Prostate gland (tissue), 2 donors: ENCODE data around the gene RALGDS.

Experiments used
- CTCF ChIP-seq, 4 experiments: fragments of 200-600 bp in 2 of 4; fragments of 450-650 bp in 2 of 4; sonication (generic) in 2 of 4; IDR thresholded peaks; 1 replicate in 3 of 4; 2 replicates in 1 of 4; pipeline ENCODE4 v1.5.1; 2016 to 2019; ENCODE audit warnings: antibody characterized with exemption in 4 of 4, mild to moderate bottlenecking in 2 of 4, moderate library complexity in 2 of 4
- POLR2A ChIP-seq: fragments of 450-650 bp; IDR thresholded peaks from one replicate; pipeline ENCODE4 v1.6.1; 2016; ENCODE audit warnings: antibody characterized with exemption, mild to moderate bottlenecking
- POLR2AphosphoS5 ChIP-seq: sonication (generic); formaldehyde crosslinking; IDR thresholded peaks from one replicate; pipeline ENCODE4 v1.6.1; 2017; ENCODE audit warnings: antibody characterized with exemption

- TF ChIP-seq CTCF (IDR thresholded peaks at IDR 0.05) (no peak), POLR2A (no peak), POLR2AphosphoS5 (no peak)
Measured at GRCh38 chr9:133167769-133168168, 46.7 kb upstream of the RALGDS start.
